WTC11 (cell line): ENCODE results near the gene NRXN3. TPM values are rescaled to one million over a fixed set of nuclear protein-coding genes. Genes with fewer than 3 reads are reported as not detected.

Experiments used
- ATAC-seq: fragments of 200-7000 bp; cut with Tn5 transposase; 2 replicates; pipeline ENCODE4 v1.10.0; 2021; ENCODE audit warnings: mild to moderate bottlenecking, moderate library complexity
- CTCF ChIA-PET: fragments of 300-600 bp; sonication (Branson Sonifier 250); formaldehyde crosslinking; loops from one replicate; lab custom pipeline; 2021; ENCODE audit warnings: antibody characterized with exemption; lab: Charles Lee
- POLR2A ChIA-PET: fragments of 350-600 bp; sonication (Branson Sonifier 250); formaldehyde crosslinking; loops from one replicate; lab custom pipeline; 2021; ENCODE audit warnings: antibody characterized with exemption; lab: Charles Lee
- DNase-seq: peaks from one replicate; pipeline ENCODE4 v3.0.0; 2021; ENCODE audit warnings: low spot score
- H3K27ac Mint-ChIP-seq: 2 replicates; pipeline ENCODE4 v1.8.0; 2021; ENCODE audit warnings: mixed read lengths
- H3K27me3 Mint-ChIP-seq: 2 replicates; pipeline ENCODE4 v1.8.0; 2021; ENCODE audit warnings: low read depth, mild to moderate bottlenecking, moderate library complexity, mixed read lengths
- H3K36me3 Mint-ChIP-seq: 2 replicates; pipeline ENCODE4 v1.8.0; 2021; ENCODE audit warnings: mixed read lengths
- H3K4me1 Mint-ChIP-seq: 2 replicates; pipeline ENCODE4 v1.8.0; 2022; ENCODE audit warnings: mixed read lengths
- H3K4me3 Mint-ChIP-seq: 2 replicates; pipeline ENCODE4 v1.8.0; 2021; ENCODE audit warnings: mild to moderate bottlenecking, moderate library complexity, mixed read lengths
- H3K9me3 Mint-ChIP-seq: 2 replicates; pipeline ENCODE4 v1.8.0; 2021; ENCODE audit warnings: mixed read lengths
- AR ChIP-seq: fragments of 250-450 bp; sonication (Bioruptor Pico); IDR thresholded peaks from 2 replicates; pipeline ENCODE4 v1.9.0; 2021; ENCODE audit warnings: mild to moderate bottlenecking
- ATF6 ChIP-seq: sonication (generic); formaldehyde crosslinking; IDR thresholded peaks from 2 replicates; pipeline ENCODE4 v1.8.1; 2023; ENCODE audit warnings: mild to moderate bottlenecking, missing genetic modification reagents
- ESRRA ChIP-seq: sonication (generic); formaldehyde crosslinking; IDR thresholded peaks from 2 replicates; pipeline ENCODE4 v1.8.1; 2022; ENCODE audit warnings: mild to moderate bottlenecking, missing genetic modification reagents, borderline replicate concordance
- MAX ChIP-seq: sonication (generic); formaldehyde crosslinking; IDR thresholded peaks from 2 replicates; pipeline ENCODE4 v1.8.0; 2022; ENCODE audit warnings: mild to moderate bottlenecking, missing genetic modification reagents
- RELA ChIP-seq: sonication (generic); formaldehyde crosslinking; IDR thresholded peaks from 2 replicates; pipeline ENCODE4 v1.8.1; 2022; ENCODE audit warnings: missing genetic modification reagents, mild to moderate bottlenecking, borderline replicate concordance
- STAT6 ChIP-seq: sonication (generic); formaldehyde crosslinking; conservative IDR thresholded peaks from 2 replicates; pipeline ENCODE4 v1.8.1; 2023; ENCODE audit warnings: mild to moderate bottlenecking, low read depth, missing genetic modification reagents, moderate library complexity
- ZBTB43 ChIP-seq: sonication (generic); formaldehyde crosslinking; IDR thresholded peaks from 2 replicates; pipeline ENCODE4 v1.8.1; 2023; ENCODE audit warnings: mild to moderate bottlenecking, missing genetic modification reagents
- ZNF512 ChIP-seq: sonication (generic); formaldehyde crosslinking; IDR thresholded peaks from 2 replicates; pipeline ENCODE4 v1.8.1; 2022; ENCODE audit warnings: missing genetic modification reagents, borderline replicate concordance
- total RNA-seq: library from RNA; stranded (reverse); gene quantifications from 3 replicates; pipeline ENCODE4 v1.2.3, GENCODE V29; 2021

Gene NRXN3
- total RNA-seq, 1 experiment from 2014 or later, result 3.0 TPM

- TF ChIP-seq MAX (CRISPR knock-in tag) (no peak), AR (CRISPR knock-in tag) (no peak)
Observed at GRCh38 chr14:78840898-78841297, 670.7 kb downstream of the NRXN3 start (continued).

GRCh38 chr14:78847801-78848200 is 677.6 kb downstream of the NRXN3 start:
- no peak overlapping the region for H3K4me3 Mint-ChIP-seq
- ChIA-PET CTCF (interaction anchor here (0.6 to 2.8 kb wide), 14 partner anchors 9 to 881 kb away, joined by 3 to 22 read pairs (median 3); no protein-coding TSS in a partner anchor), POLR2A (no interaction called here)
- peaks cover 15% of the 10 kb centered on the region for H3K9me3 Mint-ChIP-seq
- peaks cover 1% of the 10 kb centered on the region for H3K27me3 Mint-ChIP-seq
- no peak overlapping the region for H3K27ac Mint-ChIP-seq
- H3K36me3 Mint-ChIP-seq, result peaks cover 13% of the 10 kb centered on the region
- TF ChIP-seq ESRRA (no peak), ZBTB43 (CRISPR knock-in tag) (no peak), ATF6 (no peak), AR (CRISPR knock-in tag) (no peak), ZNF512 (CRISPR knock-in tag) (no peak), RELA (CRISPR knock-in tag) (no peak), STAT6 (no peak)
- ATAC-seq (no peak; the same call in 1 of the 2 replicates), DNase-seq (no peak)
- H3K4me1 Mint-ChIP-seq, result peaks cover 39% of the 10 kb centered on the region
